ENCODE results near the gene VIL1.

VIL1 gene

DNA sequence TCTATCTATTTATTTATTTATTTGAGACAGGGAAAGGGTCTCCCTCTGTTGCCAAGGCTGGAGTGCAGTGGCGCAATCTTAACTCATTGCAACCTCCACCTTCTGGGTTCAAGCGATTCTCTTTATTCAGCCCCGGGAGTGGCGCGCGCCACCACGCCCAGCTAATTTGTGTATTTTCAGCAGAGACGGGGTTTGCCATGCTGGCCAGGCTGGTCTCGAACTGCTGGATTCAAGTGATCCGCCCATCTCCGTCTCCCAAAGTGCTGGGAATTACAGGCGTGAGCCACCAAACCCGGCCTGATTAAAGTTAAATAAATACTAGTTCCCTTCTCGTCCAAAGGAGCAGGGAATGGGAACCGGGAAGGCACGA is 23.5 kb upstream of the VIL1 start:
- no peak for DNase-seq

DNA sequence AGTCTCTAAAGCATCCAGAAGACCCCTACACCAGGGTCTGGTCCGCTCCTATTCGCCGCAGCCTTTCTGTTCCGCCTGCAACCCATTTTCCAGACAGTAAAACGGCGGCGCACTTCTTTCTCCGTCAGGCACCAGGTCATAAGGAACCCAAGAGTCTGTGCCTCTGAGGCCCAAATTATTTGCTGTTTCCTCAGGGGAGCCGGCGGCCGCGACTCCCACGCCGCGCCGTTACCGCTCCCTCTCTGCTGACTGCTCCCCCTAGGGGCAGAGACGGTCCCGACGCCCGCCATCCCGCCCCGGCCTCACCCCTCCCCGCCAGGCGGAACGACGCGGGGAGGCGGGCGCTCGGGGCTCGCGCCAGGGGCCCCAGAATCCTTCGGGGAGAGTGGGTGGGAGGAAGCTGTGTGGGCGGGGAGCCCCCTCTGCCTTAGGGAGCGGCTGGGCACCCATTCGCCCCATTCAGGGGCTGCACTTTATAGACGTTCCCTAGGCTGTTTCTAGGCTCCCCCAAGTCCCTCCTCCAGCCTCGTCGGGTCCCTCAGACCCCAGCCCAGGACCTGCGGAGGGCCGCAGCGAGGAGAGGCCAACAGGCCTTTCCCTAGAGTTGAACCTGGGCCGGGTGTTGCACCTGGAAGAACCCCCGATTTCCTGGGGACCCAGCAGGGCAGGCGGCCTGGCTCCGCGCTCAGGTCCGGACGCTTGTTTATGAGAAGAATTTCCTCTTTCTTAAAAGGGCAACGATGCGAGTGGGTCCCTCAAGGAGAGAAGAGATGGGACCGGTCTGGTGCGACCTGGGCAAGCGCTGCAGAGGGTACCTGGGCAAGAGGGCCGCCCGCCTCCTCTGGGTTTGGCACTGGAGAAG is 22.9 kb upstream of the VIL1 start:
- peak; percentile 90 for DNase-seq

DNA sequence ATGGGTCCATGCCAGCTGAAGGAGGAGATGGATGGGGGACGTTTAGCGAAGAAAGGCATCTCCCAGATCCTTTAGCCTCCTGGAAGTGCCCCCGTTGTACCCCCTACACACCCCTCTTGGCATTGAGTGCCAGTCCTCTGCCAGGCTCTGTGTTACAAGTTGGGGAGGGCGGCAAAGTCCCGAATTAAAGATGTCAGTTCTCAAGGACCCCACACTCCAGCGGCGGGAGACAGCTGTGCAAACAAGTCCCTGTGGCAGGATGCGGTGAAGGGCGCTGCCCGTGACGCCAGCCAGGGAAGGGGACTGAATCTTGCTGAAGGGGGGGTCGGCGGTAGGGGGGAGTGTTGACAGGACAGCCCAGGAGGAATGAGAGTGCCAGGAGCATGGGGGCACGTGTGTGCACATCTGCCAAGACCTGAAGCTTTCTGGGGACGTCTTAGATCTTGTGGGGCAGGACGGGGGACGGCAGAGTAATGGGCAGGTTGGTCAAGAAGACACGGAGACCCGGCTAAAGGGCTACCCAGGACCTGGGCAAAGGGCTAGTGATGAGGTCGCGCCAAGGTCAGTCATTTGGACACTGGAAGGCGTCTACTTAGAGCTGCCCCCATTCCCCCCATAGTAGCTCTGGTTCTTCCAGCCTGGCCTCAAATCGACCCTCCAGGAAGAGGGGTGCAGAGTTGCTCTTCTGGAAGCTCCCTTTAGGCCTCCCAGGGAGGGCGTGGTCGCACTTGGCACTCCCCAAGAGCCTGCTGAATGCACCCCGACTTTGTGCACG is 22.0 kb upstream of the VIL1 start:
- peak; percentile 43 for DNase-seq

DNA sequence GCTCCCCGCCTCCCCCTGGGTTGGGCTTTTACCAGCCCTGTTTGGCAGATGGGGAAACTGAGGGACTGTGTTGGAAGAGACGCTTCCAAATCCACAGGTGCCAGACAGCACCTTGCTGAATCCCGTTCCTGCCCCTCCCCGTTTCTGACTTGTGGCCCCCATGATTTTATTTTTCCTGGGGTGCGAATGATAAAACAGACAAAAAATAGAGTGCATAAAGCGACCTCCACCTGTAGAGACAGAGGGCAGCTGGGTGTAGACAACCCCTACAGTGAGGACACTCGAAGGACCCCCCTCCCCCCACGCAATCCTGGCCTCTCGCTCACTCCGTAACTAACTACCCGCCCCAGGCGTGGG is 21.5 kb upstream of the VIL1 start:
- DNase-seq, result no peak

DNA sequence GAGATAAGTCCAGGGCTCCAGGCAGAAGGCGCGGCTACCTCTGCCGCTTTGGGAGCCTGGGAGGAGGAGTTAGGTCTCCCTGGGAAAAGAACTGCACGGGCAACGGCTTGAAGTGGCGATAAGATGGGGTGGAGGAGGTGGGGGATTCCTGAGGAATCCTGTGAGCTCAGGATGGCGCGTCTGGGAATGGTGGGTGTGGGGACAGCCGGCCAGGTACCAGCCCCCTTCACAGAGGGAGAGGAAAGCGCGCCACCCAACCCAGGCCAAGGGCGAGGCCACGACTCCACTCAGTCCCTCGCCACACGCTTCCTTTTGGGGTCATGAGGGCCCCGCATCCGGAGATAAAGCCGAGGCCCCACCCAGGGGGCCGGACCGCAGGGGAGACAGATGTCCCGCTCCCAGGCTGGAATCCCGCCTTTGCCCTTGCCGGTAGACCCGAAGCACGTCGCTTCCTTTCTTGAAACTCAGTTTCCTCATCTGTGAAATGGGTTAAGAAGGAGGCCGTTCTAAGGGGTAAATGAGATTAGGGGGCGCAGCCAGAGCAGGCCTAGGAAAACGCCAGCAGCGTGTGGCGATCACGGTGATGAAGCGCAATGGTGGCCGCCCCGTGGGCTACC is 21.0 kb upstream of the VIL1 start:
- peak; percentile 62 for DNase-seq

DNA sequence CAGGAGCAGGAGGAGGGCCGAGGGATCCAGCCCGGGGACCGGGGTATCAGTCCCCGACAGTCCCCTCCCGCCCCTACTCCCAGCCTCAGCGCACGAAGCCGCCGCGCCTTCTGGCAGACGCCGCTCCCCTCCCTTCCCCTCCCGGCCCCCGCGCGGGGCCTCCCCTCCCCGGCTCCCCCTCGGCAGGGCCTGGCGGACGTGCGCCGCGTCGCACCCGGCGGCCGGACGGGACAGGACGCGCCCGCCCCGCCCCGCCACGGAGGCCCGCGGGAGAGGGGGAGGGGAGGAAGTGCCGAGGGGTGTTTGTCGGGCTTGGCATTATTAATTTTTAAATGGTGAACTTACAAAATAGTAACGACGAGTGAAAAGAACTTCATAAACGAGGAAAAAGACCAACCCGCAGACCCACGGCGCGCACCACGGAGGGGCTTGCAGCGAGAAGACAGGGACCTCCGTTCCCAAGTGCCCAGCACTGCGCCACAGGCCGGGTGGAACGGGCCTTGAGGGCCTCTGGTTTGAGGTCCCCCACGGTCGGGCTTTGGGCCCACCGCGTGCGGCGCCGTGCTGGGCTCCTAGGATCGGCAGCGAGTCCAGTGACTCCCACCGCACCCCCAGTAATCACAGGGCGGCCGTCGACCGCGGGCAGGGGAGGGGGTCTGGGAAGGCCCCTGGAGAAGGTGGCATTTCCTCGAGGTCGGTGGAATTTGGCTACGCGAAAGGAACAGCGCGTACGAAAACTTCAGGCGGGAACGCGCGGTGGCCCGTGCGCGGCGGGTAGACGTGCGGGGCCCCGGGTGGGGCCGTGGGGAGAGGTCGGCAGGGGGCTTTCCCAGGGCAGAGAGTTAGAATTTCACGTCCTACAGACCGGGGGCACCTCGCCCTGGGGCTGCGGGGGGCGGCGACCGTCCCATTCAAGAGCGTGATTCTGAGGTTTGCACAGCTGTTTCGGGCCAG is 20.2 kb upstream of the VIL1 start:
- DNase-seq, result peak; percentile 81

DNA sequence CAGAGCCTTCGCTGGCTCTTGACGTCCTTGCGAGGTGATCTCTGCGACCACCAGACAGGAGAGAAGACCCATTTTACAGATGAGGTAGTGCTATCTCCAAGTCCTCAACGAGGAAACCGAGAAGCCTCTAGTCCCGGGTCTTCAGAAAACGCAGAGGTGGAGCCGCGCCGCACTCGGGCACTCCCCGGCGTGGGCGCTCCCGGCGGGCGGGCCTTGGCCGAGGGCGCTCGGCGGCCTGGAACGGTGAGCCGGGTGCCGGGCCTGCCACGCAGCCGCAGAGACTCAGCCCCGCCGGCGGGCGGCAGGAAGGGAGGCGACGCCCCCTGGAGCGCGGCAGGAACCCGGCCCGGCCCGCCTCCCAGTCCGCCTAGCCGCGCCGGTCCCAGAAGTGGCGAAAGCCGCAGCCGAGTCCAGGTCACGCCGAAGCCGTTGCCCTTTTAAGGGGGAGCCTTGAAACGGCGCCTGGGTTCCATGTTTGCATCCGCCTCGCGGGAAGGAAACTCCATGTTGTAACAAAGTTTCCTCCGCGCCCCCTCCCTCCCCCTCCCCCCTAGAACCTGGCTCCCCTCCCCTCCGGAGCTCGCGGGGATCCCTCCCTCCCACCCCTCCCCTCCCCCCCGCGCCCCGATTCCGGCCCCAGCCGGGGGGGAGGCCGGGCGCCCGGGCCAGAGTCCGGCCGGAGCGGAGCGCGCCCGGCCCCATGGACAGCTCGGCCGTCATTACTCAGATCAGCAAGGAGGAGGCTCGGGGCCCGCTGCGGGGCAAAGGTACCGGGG is 19.3 kb upstream of the VIL1 start, which contains the start of gene CTDSP1:
CTDSP1 (plus strand) TSS at position 478 of the 776 bp plus-strand sequence; CDS start at position 701, 223 bp downstream.
- DNase-seq, result peak; percentile 94

DNA sequence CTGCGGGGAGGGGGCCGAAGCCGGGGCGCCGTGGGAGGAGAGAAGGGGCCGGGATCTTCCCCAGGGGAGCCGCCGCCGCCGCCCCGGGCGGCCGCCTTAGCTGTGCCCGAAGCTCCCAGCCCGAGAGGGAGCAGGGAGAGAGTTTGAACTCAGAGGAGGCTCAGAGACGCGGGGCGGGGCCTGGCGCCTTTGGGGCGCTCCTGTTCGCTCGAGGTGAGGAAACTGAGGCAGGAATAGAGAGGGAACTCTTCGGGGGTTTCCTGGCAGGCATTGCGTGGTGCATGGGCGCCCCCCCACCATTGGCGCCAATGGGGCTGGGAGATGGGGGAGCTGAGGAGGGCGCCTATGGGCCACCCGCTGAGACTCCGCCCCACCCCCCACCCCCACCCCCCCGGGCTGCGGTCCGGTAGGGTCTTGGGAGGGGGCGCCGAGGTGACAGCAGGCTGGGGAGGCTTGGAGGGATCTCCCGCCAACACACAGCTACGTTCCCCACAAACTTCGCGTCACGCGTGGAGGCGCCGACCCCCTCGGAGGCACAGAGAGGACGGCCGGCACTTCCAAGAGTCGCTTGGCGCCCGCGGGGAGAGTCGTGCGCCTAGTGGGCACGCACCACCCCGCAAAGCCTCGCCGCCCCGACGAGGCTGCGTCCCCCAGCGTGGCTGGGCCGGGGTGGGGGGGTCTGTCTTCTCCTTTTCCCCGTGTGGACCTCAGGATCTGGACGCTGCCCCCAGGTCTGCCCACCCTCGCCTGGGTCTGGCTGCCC is 18.6 kb upstream of the VIL1 start:
- DNase-seq, result peak; percentile 22

DNA sequence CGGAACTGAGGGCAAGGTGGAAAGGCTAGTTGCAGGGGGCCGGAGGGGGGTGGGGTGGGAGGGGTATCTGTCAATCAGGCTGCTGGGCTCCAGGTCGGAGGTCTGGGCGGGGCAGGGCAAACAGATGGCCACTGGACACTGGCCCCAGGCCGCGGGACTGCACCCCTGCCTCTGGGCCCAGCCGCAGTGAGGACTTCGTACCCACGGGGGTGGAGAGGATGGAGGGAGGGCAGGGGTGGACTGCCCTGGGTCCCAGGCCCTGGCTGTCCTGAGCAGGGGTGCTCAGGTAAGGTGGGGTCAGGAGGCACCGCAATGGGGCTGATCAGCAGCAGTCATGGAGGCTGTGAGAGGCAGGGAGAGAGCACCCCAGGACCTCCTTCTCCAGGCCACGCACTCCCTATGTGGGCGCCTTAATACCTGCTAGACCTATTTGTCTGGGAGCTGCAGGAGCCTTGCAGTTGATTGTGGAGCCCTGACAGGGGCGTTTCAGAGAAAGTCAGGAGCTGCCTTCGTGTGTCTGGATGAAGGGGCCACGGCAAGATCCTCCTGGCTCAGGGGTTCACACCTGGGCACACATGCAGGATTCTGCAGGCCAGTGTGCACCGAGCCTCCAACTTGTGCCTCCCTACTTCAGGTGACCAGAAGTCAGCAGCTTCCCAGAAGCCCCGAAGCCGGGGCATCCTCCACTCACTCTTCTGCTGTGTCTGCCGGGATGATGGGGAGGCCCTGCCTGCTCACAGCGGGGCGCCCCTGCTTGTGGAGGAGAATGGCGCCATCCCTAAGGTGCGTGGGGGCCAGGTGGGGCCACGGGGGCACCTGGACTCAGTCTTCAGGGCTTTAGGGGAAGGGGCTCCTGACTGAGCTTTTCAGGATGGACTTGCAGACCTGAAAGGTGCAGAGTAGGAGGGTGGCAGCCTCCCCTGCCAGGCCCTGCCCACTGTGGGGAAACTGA is 17.7 kb upstream of the VIL1 start:
- no peak for DNase-seq

DNA sequence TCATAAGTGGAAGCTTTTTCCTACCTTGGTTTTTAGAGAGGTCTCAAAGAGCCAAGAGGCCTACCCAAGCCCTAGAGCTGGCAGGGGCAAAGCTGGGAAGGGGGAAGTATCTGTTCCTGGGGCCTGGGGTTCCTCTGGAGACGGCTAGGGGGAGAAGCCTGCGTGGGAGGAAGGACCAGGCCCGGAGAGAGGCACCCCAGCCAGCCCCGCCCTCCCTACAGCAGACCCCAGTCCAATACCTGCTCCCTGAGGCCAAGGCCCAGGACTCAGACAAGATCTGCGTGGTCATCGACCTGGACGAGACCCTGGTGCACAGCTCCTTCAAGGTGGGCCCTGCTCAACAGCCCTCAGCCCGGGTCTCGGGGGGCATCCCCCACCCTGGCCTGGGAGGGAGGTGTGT is 17.0 kb upstream of the VIL1 start:
- no peak for DNase-seq

DNA sequence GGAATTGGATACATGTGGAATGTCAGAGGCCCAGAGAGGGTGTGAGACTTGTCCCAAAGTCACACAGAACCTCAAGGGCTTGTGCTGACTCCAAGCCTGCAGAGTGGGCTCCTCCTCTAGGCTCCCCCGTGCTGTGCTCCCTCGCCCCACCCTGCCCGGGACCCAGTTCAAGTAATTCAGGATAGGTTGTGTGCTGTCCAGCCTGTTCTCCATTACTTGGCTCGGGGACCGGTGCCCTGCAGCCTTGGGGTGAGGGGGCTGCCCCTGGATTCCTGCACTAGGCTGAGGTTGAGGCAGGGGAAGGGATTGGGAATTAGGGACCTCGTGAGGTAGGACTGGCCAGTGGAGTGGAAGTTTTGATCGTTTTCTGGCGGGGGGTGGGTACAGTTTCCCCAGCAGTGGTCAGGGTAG is 16.4 kb upstream of the VIL1 start:
- no peak for DNase-seq

DNA sequence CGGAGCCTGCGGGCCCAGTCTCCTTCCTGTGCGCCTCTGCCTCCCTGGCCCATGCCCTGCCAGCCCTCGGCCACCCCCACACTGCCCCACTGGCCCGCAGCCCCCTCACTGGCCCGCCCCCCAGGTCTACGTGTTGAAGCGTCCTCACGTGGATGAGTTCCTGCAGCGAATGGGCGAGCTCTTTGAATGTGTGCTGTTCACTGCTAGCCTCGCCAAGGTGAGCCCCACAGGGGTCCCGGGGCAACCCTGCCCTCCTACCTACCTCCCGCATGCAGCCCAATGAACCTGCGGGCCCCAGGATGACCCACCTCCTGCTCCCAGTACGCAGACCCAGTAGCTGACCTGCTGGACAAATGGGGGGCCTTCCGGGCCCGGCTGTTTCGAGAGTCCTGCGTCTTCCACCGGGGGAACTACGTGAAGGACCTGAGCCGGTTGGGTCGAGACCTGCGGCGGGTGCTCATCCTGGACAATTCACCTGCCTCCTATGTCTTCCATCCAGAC is 16.0 kb upstream of the VIL1 start:
- DNase-seq, result no peak

DNA sequence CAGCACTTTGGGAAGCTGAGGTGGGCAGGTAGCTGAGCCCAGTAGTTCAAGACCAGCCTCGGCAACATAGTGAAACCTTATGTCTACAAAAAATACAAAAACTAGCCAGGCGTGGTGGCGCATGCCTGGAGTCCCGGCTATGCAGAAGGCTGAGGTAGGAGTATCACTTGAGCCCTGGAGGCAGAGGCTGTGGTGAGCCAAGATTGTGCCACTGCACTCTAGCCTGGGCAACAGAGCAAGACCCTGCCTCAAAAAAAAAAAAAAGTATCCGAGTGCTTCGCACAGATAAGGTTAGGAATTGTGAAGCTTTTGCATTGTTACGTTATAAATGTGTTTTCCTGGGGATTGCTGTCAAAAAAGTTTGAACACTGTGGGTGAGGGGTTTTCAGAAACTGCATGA is 15.1 kb upstream of the VIL1 start:
- DNase-seq, result no peak

DNA sequence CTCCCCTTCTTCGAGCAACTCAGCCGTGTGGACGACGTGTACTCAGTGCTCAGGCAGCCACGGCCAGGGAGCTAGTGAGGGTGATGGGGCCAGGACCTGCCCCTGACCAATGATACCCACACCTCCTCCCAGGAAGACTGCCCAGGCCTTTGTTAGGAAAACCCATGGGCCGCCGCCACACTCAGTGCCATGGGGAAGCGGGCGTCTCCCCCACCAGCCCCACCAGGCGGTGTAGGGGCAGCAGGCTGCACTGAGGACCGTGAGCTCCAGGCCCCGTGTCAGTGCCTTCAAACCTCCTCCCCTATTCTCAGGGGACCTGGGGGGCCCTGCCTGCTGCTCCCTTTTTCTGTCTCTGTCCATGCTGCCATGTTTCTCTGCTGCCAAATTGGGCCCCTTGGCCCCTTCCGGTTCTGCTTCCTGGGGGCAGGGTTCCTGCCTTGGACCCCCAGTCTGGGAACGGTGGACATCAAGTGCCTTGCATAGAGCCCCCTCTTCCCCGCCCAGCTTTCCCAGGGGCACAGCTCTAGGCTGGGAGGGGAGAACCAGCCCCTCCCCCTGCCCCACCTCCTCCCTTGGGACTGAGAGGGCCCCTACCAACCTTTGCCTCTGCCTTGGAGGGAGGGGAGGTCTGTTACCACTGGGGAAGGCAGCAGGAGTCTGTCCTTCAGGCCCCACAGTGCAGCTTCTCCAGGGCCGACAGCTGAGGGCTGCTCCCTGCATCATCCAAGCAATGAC is 14.4 kb upstream of the VIL1 start:
- no peak for DNase-seq

DNA sequence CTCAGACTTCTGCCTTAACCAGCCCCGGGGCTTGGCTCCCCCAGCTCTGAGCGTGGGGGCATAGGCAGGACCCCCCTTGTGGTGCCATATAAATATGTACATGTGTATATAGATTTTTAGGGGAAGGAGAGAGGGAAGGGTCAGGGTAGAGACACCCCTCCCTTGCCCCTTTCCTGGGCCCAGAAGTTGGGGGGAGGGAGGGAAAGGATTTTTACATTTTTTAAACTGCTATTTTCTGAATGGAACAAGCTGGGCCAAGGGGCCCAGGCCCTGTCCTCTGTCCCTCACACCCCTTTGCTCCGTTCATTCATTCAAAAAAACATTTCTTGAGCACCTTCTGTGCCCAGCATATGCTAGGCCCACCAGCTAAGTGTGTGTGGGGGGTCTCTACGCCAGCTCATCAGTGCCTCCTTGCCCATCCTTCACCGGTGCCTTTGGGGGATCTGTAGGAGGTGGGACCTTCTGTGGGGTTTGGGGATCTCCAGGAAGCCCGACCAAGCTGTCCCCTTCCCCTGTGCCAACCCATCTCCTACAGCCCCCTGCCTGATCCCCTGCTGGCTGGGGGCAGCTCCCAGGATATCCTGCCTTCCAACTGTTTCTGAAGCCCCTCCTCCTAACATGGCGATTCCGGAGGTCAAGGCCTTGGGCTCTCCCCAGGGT is 13.7 kb upstream of the VIL1 start:
- DNase-seq, result no peak

DNA sequence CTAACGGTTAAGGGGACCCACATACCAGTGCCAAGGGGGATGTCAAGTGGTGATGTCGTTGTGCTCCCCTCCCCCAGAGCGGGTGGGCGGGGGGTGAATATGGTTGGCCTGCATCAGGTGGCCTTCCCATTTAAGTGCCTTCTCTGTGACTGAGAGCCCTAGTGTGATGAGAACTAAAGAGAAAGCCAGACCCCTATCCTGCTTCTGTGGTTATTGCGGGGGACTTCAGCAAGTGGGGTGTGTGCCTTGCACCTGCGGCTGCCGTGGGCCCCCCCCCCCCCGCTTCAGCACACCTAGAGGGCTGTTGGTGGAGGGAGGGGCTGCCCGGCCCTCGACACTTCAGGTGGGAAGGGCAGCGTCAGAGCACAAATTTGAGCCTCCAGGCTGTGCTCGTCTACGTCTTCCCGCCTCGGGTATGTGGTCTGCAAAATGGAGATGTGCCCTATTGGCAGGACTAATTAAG is 13.1 kb upstream of the VIL1 start:
- no peak for DNase-seq

DNA sequence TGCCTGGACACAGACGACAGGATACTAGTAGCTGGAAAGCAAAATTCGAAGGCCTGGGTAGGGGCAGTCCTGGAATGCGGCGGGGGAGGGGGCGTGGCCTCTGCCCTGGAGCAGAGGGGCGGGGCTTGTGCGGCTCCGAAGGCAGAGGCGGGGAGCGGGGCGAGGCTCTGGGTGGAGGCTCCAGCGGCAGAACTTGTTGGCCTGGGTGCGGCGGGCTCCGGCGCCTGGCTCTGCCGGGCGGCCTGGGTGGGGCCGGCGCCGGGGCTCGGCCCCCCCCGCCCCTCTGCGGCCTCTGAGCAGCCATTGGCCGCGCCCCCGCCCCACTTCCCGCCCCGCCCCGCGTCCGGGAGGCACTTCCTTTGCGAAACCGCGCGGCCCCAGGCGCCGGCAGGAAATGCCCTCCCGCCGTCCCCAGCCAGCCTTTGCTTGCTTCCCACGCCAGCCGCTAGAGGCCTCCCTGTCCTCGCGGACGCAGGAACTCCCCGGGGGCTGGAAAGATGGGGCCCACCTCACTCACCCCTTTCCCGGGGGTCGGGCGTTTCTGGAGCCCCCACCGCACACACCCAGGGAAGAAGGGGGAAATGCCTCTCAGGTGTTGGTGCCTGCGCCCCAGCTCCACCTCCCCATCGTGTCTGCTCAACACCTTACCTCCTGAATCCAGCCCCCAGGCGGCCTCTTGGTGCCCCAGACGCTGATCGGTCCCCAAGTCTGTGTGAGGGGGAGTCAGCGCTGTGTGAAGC is 12.5 kb upstream of the VIL1 start:
- peak; percentile 95 for DNase-seq

Data from inflammatory macrophage treated with lipopolysaccharide for 4 hours (primary cell).